K562 (cell line): Measurements from ENCODE around the gene LYPD3. TPM values are rescaled to one million over a fixed set of nuclear protein-coding genes. Genes with fewer than 3 reads are reported as not detected.

Experiments used
- CBX1 ChIP-seq: sonication (generic); IDR thresholded peaks from 2 replicates; pipeline ENCODE4 v1.6.1; 2016; ENCODE audit warnings: antibody characterized with exemption, low read depth, mild to moderate bottlenecking
- DDX20 ChIP-seq: fragments of 450-650 bp; IDR thresholded peaks from 2 replicates; pipeline ENCODE4 v1.6.1; 2016; ENCODE audit warnings: missing genetic modification characterization, low read depth, mild to moderate bottlenecking, missing compliant biosample characterization, moderate library complexity
- ESRRB ChIP-seq: fragments of 250-450 bp; sonication (Bioruptor Pico); IDR thresholded peaks from 2 replicates; pipeline ENCODE4 v1.5.0; 2020; ENCODE audit warnings: mild to moderate bottlenecking, moderate library complexity, borderline replicate concordance
- HDAC1 ChIP-seq, 2 experiments: fragments of 450-650 bp; IDR thresholded peaks; 2 replicates each; pipeline ENCODE4 v1.6.1; 2016 to 2017; ENCODE audit warnings: inconsistent platforms in 1 of 2, mild to moderate bottlenecking in 1 of 2, moderate library complexity in 1 of 2
- HMGXB4 ChIP-seq: sonication (generic); formaldehyde crosslinking; IDR thresholded peaks from 2 replicates; pipeline ENCODE4 v1.8.1; 2023; ENCODE audit warnings: mild to moderate bottlenecking, missing genetic modification reagents
- HOXB6 ChIP-seq: fragments of 250-450 bp; sonication (Bioruptor Pico); IDR thresholded peaks from 2 replicates; pipeline ENCODE4 v1.5.1; 2022; ENCODE audit warnings: mild to moderate bottlenecking, borderline replicate concordance
- RREB1 ChIP-seq: fragments of 250-450 bp; sonication (Bioruptor Pico); IDR thresholded peaks from 2 replicates; pipeline ENCODE4 v1.4.0; 2020
- SLC30A9 ChIP-seq: fragments of 250-450 bp; sonication (Bioruptor Pico); IDR thresholded peaks from 2 replicates; pipeline ENCODE4 v1.8.0; 2022; ENCODE audit warnings: mild to moderate bottlenecking, moderate library complexity
- ZNF780A ChIP-seq: fragments of 250-450 bp; sonication (Bioruptor Pico); IDR thresholded peaks from 2 replicates; pipeline ENCODE4 v1.5.0; 2021; ENCODE audit warnings: mild to moderate bottlenecking
- polyA plus RNA-seq, 8 experiments: library from polyadenylated mRNA; depleted of rRNA in 4 of 8; stranded (reverse) in 5 of 8; unstranded in 3 of 8; fragments of >200 nt; fragmentation: Nextera tagmentation in 2 of 8; fragmentation: Illumina TruSeq in 1 of 8; extraction: Ambion mirVana in 2 of 8; extraction: Trizol in 1 of 8; gene quantifications; 2 replicates each; pipeline versions ENCODE4 v1.2.1 to v1.2.3, GENCODE V29; 2011 to 2014; ENCODE audit warnings: inconsistent platforms in 1 of 8, missing spikeins in 1 of 8
- total RNA-seq, 7 experiments: library from RNA; depleted of rRNA in 6 of 7; stranded (reverse); fragments of >200 nt in 6 of 7; fragmentation: Illumina TruSeq in 2 of 7; extraction: Trizol in 2 of 7; gene quantifications; 2 replicates each; pipeline versions ENCODE4 v1.2.1 to v1.2.3, GENCODE V29; 2011 to 2021; ENCODE audit warnings: low replicate concordance in 1 of 7

LYPD3 gene
- total and polyA plus RNA-seq, 9 of the 15 experiments (the other 6 are each of a cell fraction or from before 2014, with no cell fraction given), result 0.04 to 0.33 (median 0.20) TPM; not detected in 1

GRCh38 chr19:43503501-43504425 is 38.4 kb upstream of the LYPD3 start (continued):
- TF ChIP-seq RREB1 (CRISPR knock-in tag) (no peak), HMGXB4 (no peak), ZNF780A (no peak), HDAC1 (IDR thresholded peaks at IDR 0.05) (peak in 1 of 2 experiments; percentile 60; a peak in 2 of 4 replicates), SLC30A9 (CRISPR knock-in tag) (no peak), CBX1 (no peak; the same call in 1 of the 2 replicates), ESRRB (CRISPR knock-in tag) (no peak), DDX20 (tag) (no peak), HOXB6 (CRISPR knock-in tag) (no peak)
